SK-N-SH (cell line): Measurements from ENCODE around the gene DAB1. TPM values are rescaled to one million over a fixed set of nuclear protein-coding genes. Genes with fewer than 3 reads are reported as not detected.
A peak's percentile ranks its signal among the peaks of the same experiment; 100 is the strongest.

Experiments used
- CTCF ChIA-PET: fragments of 300-600, 350-600 bp; formaldehyde crosslinking; extraction: SDS; loops from one replicate; lab custom pipeline; 2021; lab: Yijun Ruan, JAX
- POLR2A ChIA-PET: fragments of 350-600 bp; sonication (Branson Sonifier 250); formaldehyde crosslinking; extraction: SDS; loops from one replicate; lab custom pipeline; 2020; ENCODE audit warnings: antibody characterized with exemption, inconsistent platforms; lab: Yijun Ruan, JAX
- DNase-seq: peaks from one replicate; pipeline ENCODE4 v3.0.0; 2012
- H2AFZ ChIP-seq: fragments of 200-600 bp; sonication (generic); 2 replicates; pipeline ENCODE4 v1.8.1; 2016; ENCODE audit warnings: antibody characterized with exemption, mild to moderate bottlenecking, low read depth
- H3F3A ChIP-seq: fragments of 200-600 bp; sonication (generic); replicated peaks from 2 replicates; pipeline ENCODE3; 2016; ENCODE audit warnings: antibody characterized with exemption, mild to moderate bottlenecking; ENCODE audit not compliant: insufficient read depth
- H3K27ac ChIP-seq, 2 experiments: fragments of 200-500 bp in 1 of 2; fragments of 200-600 bp in 1 of 2; sonication (Bioruptor generic) in 1 of 2; sonication (generic), shearing (Covaris generic) in 1 of 2; 2 replicates each; pipeline versions ENCODE4 v1.5.1 to v1.6.1; 2014 to 2016; ENCODE audit warnings: low read depth in 2 of 2, inconsistent platforms in 1 of 2, low read length in 1 of 2, mild to moderate bottlenecking in 1 of 2, mixed read lengths in 1 of 2
- H3K27me3 ChIP-seq: fragments of 200-600 bp; sonication (generic), shearing (Covaris generic); 2 replicates; pipeline ENCODE4 v1.6.1; 2016; ENCODE audit warnings: mixed run types; ENCODE audit not compliant: insufficient read depth
- H3K36me3 ChIP-seq, 2 experiments: fragments of 200-500 bp in 1 of 2; fragments of 200-600 bp in 1 of 2; sonication (Bioruptor generic) in 1 of 2; sonication (generic) in 1 of 2; replicated peaks in 1 of 2; 2 replicates each; pipeline versions ENCODE3 to v1.5.1; 2014 to 2016; ENCODE audit warnings: low read length in 1 of 2, mild to moderate bottlenecking in 1 of 2; ENCODE audit not compliant: insufficient read depth in 2 of 2, control insufficient read depth in 1 of 2
- H3K4me1 ChIP-seq, 2 experiments: fragments of 200-500 bp in 1 of 2; fragments of 200-600 bp in 1 of 2; sonication (Bioruptor generic) in 1 of 2; sonication (generic), shearing (Covaris generic) in 1 of 2; 2 replicates each; pipeline versions ENCODE4 v1.5.1 to v1.6.1; 2014 to 2016; ENCODE audit warnings: low read depth in 1 of 2, low read length in 1 of 2, mixed run types in 1 of 2; ENCODE audit not compliant: insufficient read depth in 2 of 2, control insufficient read depth in 1 of 2
- H3K4me2 ChIP-seq: fragments of 200-600 bp; sonication (generic), shearing (Covaris generic); 2 replicates; pipeline ENCODE4 v1.6.1; 2017; ENCODE audit warnings: mixed run types
- H3K4me3 ChIP-seq, 2 experiments: fragments of 200-500 bp in 1 of 2; fragments of 200-600 bp in 1 of 2; sonication (Bioruptor generic) in 1 of 2; sonication (generic), shearing (Covaris generic) in 1 of 2; 2 replicates each; pipeline versions ENCODE4 v1.5.1 to v1.8.1; 2014 to 2016; ENCODE audit warnings: low read depth in 2 of 2, inconsistent platforms in 1 of 2, low read length in 1 of 2, mild to moderate bottlenecking in 1 of 2, mixed read lengths in 1 of 2, moderate library complexity in 1 of 2
- H3K79me2 ChIP-seq: fragments of 200-600 bp; sonication (generic); 2 replicates; pipeline ENCODE4 v1.8.1; 2017; ENCODE audit warnings: mild to moderate bottlenecking; ENCODE audit not compliant: insufficient read depth
- H3K9ac ChIP-seq: fragments of 200-600 bp; sonication (generic); 2 replicates; pipeline ENCODE4 v1.6.1; 2017; ENCODE audit warnings: mixed run types
- H3K9me2 ChIP-seq: fragments of 200-600 bp; sonication (generic); 2 replicates; pipeline ENCODE4 v1.6.1; 2017; ENCODE audit warnings: mixed run types
- H3K9me3 ChIP-seq: fragments of 200-600 bp; sonication (generic); 2 replicates; pipeline ENCODE4 v1.6.1; 2017; ENCODE audit warnings: mixed run types, mild to moderate bottlenecking, moderate library complexity
- H4K20me1 ChIP-seq: fragments of 200-600 bp; sonication (generic); 2 replicates; pipeline ENCODE4 v1.6.1; 2017; ENCODE audit warnings: mild to moderate bottlenecking, mixed run types; ENCODE audit not compliant: insufficient read depth
- CTCF ChIP-seq: fragments of 200-600 bp; sonication (generic); IDR thresholded peaks from 2 replicates; pipeline ENCODE4 v1.6.1; 2017; ENCODE audit warnings: antibody characterized with exemption, mild to moderate bottlenecking, moderate library complexity
- EP300 ChIP-seq, 2 experiments: IDR thresholded peaks; 2 replicates each; pipeline versions ENCODE4 v1.4.0 to v1.6.1; 2012; ENCODE audit warnings: borderline replicate concordance in 1 of 2, low read depth in 1 of 2, low read length in 1 of 2
- GABPA ChIP-seq: IDR thresholded peaks from 2 replicates; pipeline ENCODE4 v1.4.0; 2012; ENCODE audit warnings: low read depth, mild to moderate bottlenecking
- GATA2 ChIP-seq: sonication (generic); formaldehyde crosslinking; IDR thresholded peaks from 2 replicates; pipeline ENCODE4 v1.5.0; 2020; ENCODE audit warnings: mild to moderate bottlenecking, missing genetic modification reagents
- NFIC ChIP-seq: IDR thresholded peaks from 2 replicates; pipeline ENCODE4 v1.4.0; 2012; ENCODE audit warnings: borderline replicate concordance
- NRF1 ChIP-seq: IDR thresholded peaks from 2 replicates; pipeline ENCODE4 v1.6.1; 2012; ENCODE audit warnings: low read depth, mild to moderate bottlenecking, low read length
- PBX3 ChIP-seq: IDR thresholded peaks from 2 replicates; pipeline ENCODE4; 2012
- RCOR1 ChIP-seq: fragments of 150-350 bp; IDR thresholded peaks from 2 replicates; pipeline ENCODE4 v1.6.1; 2017; ENCODE audit warnings: antibody characterized with exemption, low read length
- RFX5 ChIP-seq: IDR thresholded peaks from 2 replicates; pipeline ENCODE4 v1.6.1; 2012; ENCODE audit warnings: mild to moderate bottlenecking, improper control_type of control experiment, low read length
- RXRA ChIP-seq: IDR thresholded peaks from 2 replicates; pipeline ENCODE4 v1.4.0; 2012; ENCODE audit warnings: low read depth, mild to moderate bottlenecking, borderline replicate concordance
- WGBS: methylation state at CpG from one replicate; pipeline ENCODE4 v1.1.6; 2017; ENCODE audit warnings: low lambda C conversion rate; 5-methylcytosine and 5-hydroxymethylcytosine counted together
- polyA plus RNA-seq, 3 experiments: library from polyadenylated mRNA; depleted of rRNA; stranded (reverse); fragments of >200 nt; gene quantifications; 2 replicates each; pipeline ENCODE4 v1.2.3, GENCODE V29; 2012

Gene DAB1
- polyA plus RNA-seq, 1 of the 3 experiments (the other 2 are of a cell fraction), result 2.9 TPM

GRCh38 chr1:57443004-57443403 lies 19.1 kb upstream of the DAB1 start:
- DNase-seq, result no peak
- Histone ChIP-seq H3K79me2 (no peaks in the 10 kb centered on the region), H3K9me3 (no peaks in the 10 kb centered on the region), H3F3A (no peaks in the 10 kb centered on the region), H3K27ac (no peak overlapping the region), H3K4me1 (no peaks in the 10 kb centered on the region; a peak in 1 of 4 replicates), H3K27me3 (no peaks in the 10 kb centered on the region), H3K9ac (no peak overlapping the region), H3K9me2 (no peaks in the 10 kb centered on the region), H3K4me3 (no peak overlapping the region), H4K20me1 (no peaks in the 10 kb centered on the region)
- ChIA-PET CTCF (no interaction called here), POLR2A (no interaction called here)
- TF ChIP-seq NRF1 (no peak), EP300 (IDR thresholded peaks at IDR 0.05; ENCODE audit: borderline replicate concordance in 1 of 2, low read depth in 1 of 2, low read length in 1 of 2) (no peak)
- TF ChIP-seq, all 33 proteins: peak for 0
- no peaks in the 10 kb centered on the region for H3K36me3 ChIP-seq
- no peak overlapping the region for H2AFZ ChIP-seq
- H3K4me2 ChIP-seq, result no peak overlapping the region

DNA sequence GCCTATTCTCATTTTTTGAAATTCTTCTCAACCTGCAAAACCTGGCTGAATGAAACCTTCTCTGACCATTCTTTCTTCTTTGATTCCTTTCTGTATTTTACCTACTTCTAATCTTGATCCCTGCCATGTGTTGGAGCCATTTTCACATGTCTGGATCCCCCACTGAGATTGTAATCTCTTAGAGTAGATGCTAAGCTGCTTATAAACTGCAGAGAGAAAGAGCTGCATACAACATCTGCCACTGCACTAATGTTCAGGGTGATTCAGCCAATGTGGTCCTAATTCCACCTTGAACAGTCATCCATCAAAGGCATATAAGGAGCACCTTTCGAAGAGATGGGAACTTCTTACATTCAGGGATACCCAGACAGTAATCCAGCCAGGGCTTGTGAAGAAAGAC lies 16.2 kb upstream of the DAB1 start:
- H2AFZ ChIP-seq, result no peak overlapping the region
- POLR2A ChIA-PET, result no interaction called here
- TF ChIP-seq CTCF (no peak), PBX3 (no peak), RXRA (no peak), GATA2 (peak; percentile 71)
- TF ChIP-seq, all 33 proteins: peak for 1
- Histone ChIP-seq H3K36me3 (no peaks in the 10 kb centered on the region), H3K27me3 (no peaks in the 10 kb centered on the region), H3K9me2 (no peaks in the 10 kb centered on the region), H3F3A (no peaks in the 10 kb centered on the region), H4K20me1 (no peaks in the 10 kb centered on the region), H3K9me3 (no peaks in the 10 kb centered on the region), H3K4me3 (no peak overlapping the region), H3K79me2 (no peaks in the 10 kb centered on the region), H3K27ac (no peak overlapping the region), H3K4me1 (no peaks in the 10 kb centered on the region; a peak in 1 of 4 replicates), H3K4me2 (no peak overlapping the region), H3K9ac (no peak overlapping the region)
- CTCF ChIA-PET, result interaction anchor here (0.9 kb wide), 1 partner anchor 8 kb away, joined by 3 read pairs; no protein-coding TSS in a partner anchor
- peak; percentile 27 for DNase-seq
- WGBS, result 33% methylated on average over 1 of the region's 1 CpG

DNA sequence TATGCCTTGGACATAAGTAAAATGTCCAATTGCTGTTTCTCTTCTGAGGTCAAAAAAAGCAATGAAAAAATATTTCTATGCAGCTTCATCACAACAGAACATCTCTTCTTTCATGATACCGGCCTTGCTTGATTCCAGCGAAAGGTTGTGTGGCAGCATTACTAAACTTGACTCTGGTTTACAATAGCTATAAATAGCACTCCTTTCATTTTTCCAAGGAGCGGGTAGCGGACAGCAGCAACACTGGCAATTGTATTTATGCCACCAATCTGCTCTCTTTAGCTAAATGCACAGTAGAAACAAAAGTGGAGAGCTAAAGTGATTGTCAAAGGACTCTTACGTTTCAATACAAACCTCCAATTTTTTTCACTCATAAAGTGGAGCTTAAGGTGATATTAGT lies 7.5 kb upstream of the DAB1 start:
- no peak overlapping the region for H3K27ac ChIP-seq
- POLR2A ChIA-PET, result no interaction called here
- no peaks in the 10 kb centered on the region for H4K20me1 ChIP-seq
- CTCF ChIA-PET, result interaction anchor here (0.8 to 1.3 kb wide), 3 partner anchors 9 to 610 kb away, joined by 3 read pairs; no protein-coding TSS in a partner anchor
- no peak overlapping the region for H3K9ac ChIP-seq
- no peaks in the 10 kb centered on the region for H3F3A ChIP-seq
- H3K36me3 ChIP-seq, result no peaks in the 10 kb centered on the region
- no peaks in the 10 kb centered on the region for H3K79me2 ChIP-seq
- DNase-seq, result no peak
- no peaks in the 10 kb centered on the region for H3K9me3 ChIP-seq
- H3K9me2 ChIP-seq, result no peaks in the 10 kb centered on the region
- H3K27me3 ChIP-seq, result no peaks in the 10 kb centered on the region
- no peak for TF ChIP-seq NFIC
- no peak for TF ChIP-seq RFX5
- TF ChIP-seq GABPA, result no peak
- TF ChIP-seq RCOR1, result no peak
- 91% methylated on average over 5 of the region's 5 CpGs for WGBS
- no peaks in the 10 kb centered on the region for H3K4me1 ChIP-seq
- H3K4me2 ChIP-seq, result no peak overlapping the region
- no peak overlapping the region for H3K4me3 ChIP-seq
- no peak overlapping the region for H2AFZ ChIP-seq
